Activated naive CD4-positive, alpha-beta T cell treated with anti-CD3 and anti-CD28 coated beads, Interleukin-2, amount 50 U/mL, for 24 hours (primary cell): ENCODE measurements around the gene COQ3.

Experiments used
- H3K27ac Mint-ChIP-seq: one replicate; pipeline ENCODE4 v1.8.0; 2021; ENCODE audit warnings: mild to moderate bottlenecking, mixed read lengths
- H3K27me3 Mint-ChIP-seq: one replicate; pipeline ENCODE4 v1.8.0; 2021; ENCODE audit warnings: mixed read lengths
- H3K36me3 Mint-ChIP-seq: one replicate; pipeline ENCODE4 v1.8.0; 2021; ENCODE audit warnings: mixed read lengths
- H3K4me1 Mint-ChIP-seq: one replicate; pipeline ENCODE4 v1.8.0; 2021; ENCODE audit warnings: mixed read lengths
- H3K4me3 Mint-ChIP-seq: one replicate; pipeline ENCODE4 v1.8.0; 2021; ENCODE audit warnings: mild to moderate bottlenecking, mixed read lengths
- H3K9me3 Mint-ChIP-seq: one replicate; pipeline ENCODE4 v1.8.0; 2021; ENCODE audit warnings: mixed read lengths

Gene COQ3

GRCh38 chr6:99412065-99412464, 18.1 kb upstream of the COQ3 start:
- H3K4me3 Mint-ChIP-seq: no peak overlapping the region
- H3K27ac Mint-ChIP-seq: peak overlapping the region; percentile 84
- H3K9me3 Mint-ChIP-seq: no peaks in the 10 kb centered on the region
- peaks cover 15% of the 10 kb centered on the region for H3K36me3 Mint-ChIP-seq
- H3K27me3 Mint-ChIP-seq: no peaks in the 10 kb centered on the region
- peaks cover 53% of the 10 kb centered on the region for H3K4me1 Mint-ChIP-seq

GRCh38 chr6:99409672-99410071, 15.7 kb upstream of the COQ3 start:
- peaks cover 21% of the 10 kb centered on the region for H3K36me3 Mint-ChIP-seq
- H3K27ac Mint-ChIP-seq: no peak overlapping the region
- peaks cover 35% of the 10 kb centered on the region for H3K4me1 Mint-ChIP-seq

GRCh38 chr6:99407076-99407475, 13.1 kb upstream of the COQ3 start:
- H3K36me3 Mint-ChIP-seq: peaks cover 20% of the 10 kb centered on the region

More at GRCh38 chr6:99409672-99410071, 15.7 kb upstream of the COQ3 start:
- Mint-ChIP-seq H3K9me3 (no peaks in the 10 kb centered on the region), H3K27me3 (no peaks in the 10 kb centered on the region), H3K4me3 (no peak overlapping the region)

GRCh38 chr6:99402448-99402847, 8.5 kb upstream of the COQ3 start:
- Mint-ChIP-seq H3K27ac (no peak overlapping the region), H3K4me1 (no peaks in the 10 kb centered on the region), H3K27me3 (no peaks in the 10 kb centered on the region), H3K36me3 (peaks cover 20% of the 10 kb centered on the region), H3K9me3 (no peaks in the 10 kb centered on the region), H3K4me3 (no peak overlapping the region)

More at GRCh38 chr6:99407076-99407475, 13.1 kb upstream of the COQ3 start:
- Mint-ChIP-seq H3K27ac (no peak overlapping the region), H3K9me3 (no peaks in the 10 kb centered on the region), H3K4me3 (no peak overlapping the region), H3K4me1 (peaks cover 13% of the 10 kb centered on the region), H3K27me3 (no peaks in the 10 kb centered on the region)

- Mint-ChIP-seq H3K27ac (no peak overlapping the region), H3K4me3 (no peak overlapping the region), H3K36me3 (peaks cover 9% of the 10 kb centered on the region), H3K27me3 (no peaks in the 10 kb centered on the region), H3K4me1 (peaks cover 17% of the 10 kb centered on the region), H3K9me3 (no peaks in the 10 kb centered on the region)
These were observed 3.3 kb upstream of the COQ3 start for GRCh38 chr6:99397287-99397686.

GRCh38 chr6:99393366-99393697, 663 bp downstream of the COQ3 start:
- Mint-ChIP-seq H3K4me1 (peaks cover 21% of the 10 kb centered on the region), H3K9me3 (no peaks in the 10 kb centered on the region), H3K4me3 (peak overlapping the region; percentile 93), H3K27ac (peak overlapping the region; percentile 96), H3K27me3 (no peaks in the 10 kb centered on the region), H3K36me3 (peaks cover 2% of the 10 kb centered on the region)

- H3K36me3 Mint-ChIP-seq: peaks cover 2% of the 10 kb centered on the region
- H3K4me3 Mint-ChIP-seq: no peak overlapping the region
- no peaks in the 10 kb centered on the region for H3K9me3 Mint-ChIP-seq
- H3K27me3 Mint-ChIP-seq: no peaks in the 10 kb centered on the region
- H3K27ac Mint-ChIP-seq: no peak overlapping the region
- H3K4me1 Mint-ChIP-seq: peaks cover 28% of the 10 kb centered on the region
These were observed 3.1 kb downstream of the COQ3 start for GRCh38 chr6:99390896-99391295.

- H3K36me3 Mint-ChIP-seq: peaks cover 5% of the 10 kb centered on the region
- no peaks in the 10 kb centered on the region for H3K9me3 Mint-ChIP-seq
- no peak overlapping the region for H3K4me3 Mint-ChIP-seq
- no peak overlapping the region for H3K27ac Mint-ChIP-seq
- no peaks in the 10 kb centered on the region for H3K27me3 Mint-ChIP-seq
- H3K4me1 Mint-ChIP-seq: peaks cover 8% of the 10 kb centered on the region
These were observed 9.5 kb downstream of the COQ3 start for GRCh38 chr6:99384507-99384906.

- H3K9me3 Mint-ChIP-seq: no peaks in the 10 kb centered on the region
- peaks cover 10% of the 10 kb centered on the region for H3K36me3 Mint-ChIP-seq
- H3K4me1 Mint-ChIP-seq: no peaks in the 10 kb centered on the region
These were observed 15.4 kb downstream of the COQ3 start for GRCh38 chr6:99378636-99379035.

GRCh38 chr6:99369533-99369932, 24.5 kb downstream of the COQ3 start:
- Mint-ChIP-seq H3K27ac (no peak overlapping the region), H3K9me3 (no peaks in the 10 kb centered on the region), H3K27me3 (no peaks in the 10 kb centered on the region), H3K4me1 (no peaks in the 10 kb centered on the region), H3K4me3 (no peak overlapping the region), H3K36me3 (peaks cover 8% of the 10 kb centered on the region)

More at GRCh38 chr6:99378636-99379035, 15.4 kb downstream of the COQ3 start:
- H3K4me3 Mint-ChIP-seq: no peak overlapping the region
- H3K27me3 Mint-ChIP-seq: no peaks in the 10 kb centered on the region
- H3K27ac Mint-ChIP-seq: no peak overlapping the region

- Mint-ChIP-seq H3K4me3 (no peak overlapping the region), H3K36me3 (peaks cover 6% of the 10 kb centered on the region)
These were observed 27.1 kb downstream of the COQ3 start for GRCh38 chr6:99366852-99367251.

GRCh38 chr6:99364026-99364425, 30.0 kb downstream of the COQ3 start:
- Mint-ChIP-seq H3K4me1 (no peaks in the 10 kb centered on the region), H3K4me3 (no peak overlapping the region), H3K36me3 (no peaks in the 10 kb centered on the region), H3K9me3 (no peaks in the 10 kb centered on the region), H3K27ac (no peak overlapping the region), H3K27me3 (peaks cover 2% of the 10 kb centered on the region)

More at GRCh38 chr6:99366852-99367251, 27.1 kb downstream of the COQ3 start:
- H3K4me1 Mint-ChIP-seq: no peaks in the 10 kb centered on the region
- no peak overlapping the region for H3K27ac Mint-ChIP-seq
- H3K27me3 Mint-ChIP-seq: no peaks in the 10 kb centered on the region
- H3K9me3 Mint-ChIP-seq: no peaks in the 10 kb centered on the region

- no peaks in the 10 kb centered on the region for H3K36me3 Mint-ChIP-seq
- H3K27me3 Mint-ChIP-seq: peaks cover 4% of the 10 kb centered on the region
- no peaks in the 10 kb centered on the region for H3K9me3 Mint-ChIP-seq
- no peaks in the 10 kb centered on the region for H3K4me1 Mint-ChIP-seq
- no peak overlapping the region for H3K4me3 Mint-ChIP-seq
- no peak overlapping the region for H3K27ac Mint-ChIP-seq
These were observed 31.2 kb downstream of the COQ3 start for GRCh38 chr6:99362678-99363268.

GRCh38 chr6:99359800-99360199, 34.2 kb downstream of the COQ3 start:
- Mint-ChIP-seq H3K4me3 (no peak overlapping the region), H3K27me3 (peaks cover 11% of the 10 kb centered on the region)

GRCh38 chr6:99356641-99357040, 37.4 kb downstream of the COQ3 start:
- H3K27me3 Mint-ChIP-seq: peaks cover 24% of the 10 kb centered on the region
- no peak overlapping the region for H3K4me3 Mint-ChIP-seq
- H3K36me3 Mint-ChIP-seq: no peaks in the 10 kb centered on the region
- peak overlapping the region; percentile 10 for H3K27ac Mint-ChIP-seq
- no peaks in the 10 kb centered on the region for H3K9me3 Mint-ChIP-seq
- H3K4me1 Mint-ChIP-seq: no peaks in the 10 kb centered on the region

More at GRCh38 chr6:99359800-99360199, 34.2 kb downstream of the COQ3 start:
- H3K36me3 Mint-ChIP-seq: no peaks in the 10 kb centered on the region
- no peaks in the 10 kb centered on the region for H3K4me1 Mint-ChIP-seq
- H3K9me3 Mint-ChIP-seq: no peaks in the 10 kb centered on the region
- no peak overlapping the region for H3K27ac Mint-ChIP-seq

- peaks cover 4% of the 10 kb centered on the region for H3K4me1 Mint-ChIP-seq
- no peaks in the 10 kb centered on the region for H3K36me3 Mint-ChIP-seq
- H3K27ac Mint-ChIP-seq: no peak overlapping the region
- no peaks in the 10 kb centered on the region for H3K9me3 Mint-ChIP-seq
- H3K4me3 Mint-ChIP-seq: no peak overlapping the region
- H3K27me3 Mint-ChIP-seq: peaks cover 33% of the 10 kb centered on the region
These were observed 39.0 kb downstream of the COQ3 start for GRCh38 chr6:99354983-99355382.

- Mint-ChIP-seq H3K27ac (no peak overlapping the region), H3K36me3 (no peaks in the 10 kb centered on the region), H3K9me3 (no peaks in the 10 kb centered on the region), H3K27me3 (peaks cover 37% of the 10 kb centered on the region), H3K4me3 (no peak overlapping the region), H3K4me1 (peaks cover 4% of the 10 kb centered on the region)
These were observed 40.9 kb downstream of the COQ3 start for GRCh38 chr6:99353126-99353525.
